ENCODE measurements around the gene GNAS-AS1. TPM values are rescaled to one million over a fixed set of nuclear protein-coding genes. Genes with fewer than 3 reads are reported as not detected.

Gene GNAS-AS1
- total RNA-seq, 1 experiment from 2014 or later = 6.8 TPM

DNA sequence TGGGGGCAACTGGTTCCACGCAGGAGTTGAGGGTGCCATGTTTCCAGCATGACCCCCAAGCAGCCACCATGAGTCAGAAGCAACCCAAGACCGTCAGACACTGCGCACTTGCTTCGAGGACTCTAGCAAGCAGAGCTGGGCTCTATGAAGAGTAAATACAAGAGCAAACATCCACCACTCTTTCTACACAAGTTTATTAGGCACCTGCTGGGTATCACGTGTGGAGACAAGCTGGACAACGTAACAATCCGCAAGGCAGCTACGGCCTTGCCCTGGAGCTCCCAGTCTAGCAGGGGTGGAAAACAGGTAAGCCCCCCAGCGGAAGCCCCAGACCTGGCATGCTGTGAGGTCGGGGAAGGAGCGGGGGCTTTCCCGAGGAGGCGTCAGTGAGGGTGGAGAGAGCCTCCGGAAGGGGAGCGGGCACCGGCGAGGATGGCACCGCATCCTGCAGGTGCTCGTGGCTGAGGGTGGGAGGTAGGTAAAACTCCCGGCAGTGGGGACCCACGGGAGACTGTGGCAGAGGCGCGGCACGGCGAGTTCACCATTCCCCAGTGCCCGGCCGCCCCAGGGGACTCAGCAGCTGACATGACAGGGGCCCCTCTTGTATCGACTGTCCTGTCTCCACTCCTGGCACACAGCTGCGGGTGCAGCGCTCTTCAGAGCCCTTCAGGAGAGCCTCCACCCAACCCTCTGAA is 33.6 kb downstream of the GNAS-AS1 start:
- TF ChIP-seq, protein P1, sequence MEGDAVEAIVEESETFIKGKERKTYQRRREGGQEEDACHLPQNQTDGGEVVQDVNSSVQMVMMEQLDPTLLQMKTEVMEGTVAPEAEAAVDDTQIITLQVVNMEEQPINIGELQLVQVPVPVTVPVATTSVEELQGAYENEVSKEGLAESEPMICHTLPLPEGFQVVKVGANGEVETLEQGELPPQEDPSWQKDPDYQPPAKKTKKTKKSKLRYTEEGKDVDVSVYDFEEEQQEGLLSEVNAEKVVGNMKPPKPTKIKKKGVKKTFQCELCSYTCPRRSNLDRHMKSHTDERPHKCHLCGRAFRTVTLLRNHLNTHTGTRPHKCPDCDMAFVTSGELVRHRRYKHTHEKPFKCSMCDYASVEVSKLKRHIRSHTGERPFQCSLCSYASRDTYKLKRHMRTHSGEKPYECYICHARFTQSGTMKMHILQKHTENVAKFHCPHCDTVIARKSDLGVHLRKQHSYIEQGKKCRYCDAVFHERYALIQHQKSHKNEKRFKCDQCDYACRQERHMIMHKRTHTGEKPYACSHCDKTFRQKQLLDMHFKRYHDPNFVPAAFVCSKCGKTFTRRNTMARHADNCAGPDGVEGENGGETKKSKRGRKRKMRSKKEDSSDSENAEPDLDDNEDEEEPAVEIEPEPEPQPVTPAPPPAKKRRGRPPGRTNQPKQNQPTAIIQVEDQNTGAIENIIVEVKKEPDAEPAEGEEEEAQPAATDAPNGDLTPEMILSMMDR (conservative IDR thresholded peaks at IDR 0.05) = no peak
- TF ChIP-seq EZH2 (IDR thresholded peaks at IDR 0.05; ENCODE audit: low read depth) = no peak
- H3K9me3 ChIP-seq (ENCODE audit: insufficient read depth, low read depth) = no peaks in the 10 kb centered on the region
- H3K4me2 ChIP-seq = no peak overlapping the region
- H3K36me3 ChIP-seq (ENCODE audit: low read depth) = no peaks in the 10 kb centered on the region
- H4K20me1 ChIP-seq (ENCODE audit: insufficient read depth) = no peaks in the 10 kb centered on the region
- no peak overlapping the region for H3K4me3 ChIP-seq
- BruUV-seq (replicated peaks) = no TSS peak
- DNase-seq = no peak
- POLR2A ChIA-PET (ENCODE audit: unreplicated experiment) = no interaction called here
- intact Hi-C loops (cut with micrococcal nuclease; ENCODE audit: unreplicated experiment) = no loop called here
- H3K27ac ChIP-seq = no peak overlapping the region
- H3K9me2 ChIP-seq (ENCODE audit: insufficient read depth) = no peaks in the 10 kb centered on the region
- CTCF ChIA-PET = no interaction called here
- H2AFZ ChIP-seq = no peak overlapping the region
- H3K79me2 ChIP-seq (ENCODE audit: low read depth) = no peaks in the 10 kb centered on the region
- peaks cover 39% of the 10 kb centered on the region; the same call in 1 of the 2 replicates for H3K27me3 ChIP-seq (ENCODE audit: insufficient read depth, low read depth)
- H3K4me1 ChIP-seq (replicated peaks; ENCODE audit: insufficient read depth) = no peaks in the 10 kb centered on the region
- no peaks in the 10 kb centered on the region for H3F3A ChIP-seq (ENCODE audit: insufficient read depth, low read depth)

DNA sequence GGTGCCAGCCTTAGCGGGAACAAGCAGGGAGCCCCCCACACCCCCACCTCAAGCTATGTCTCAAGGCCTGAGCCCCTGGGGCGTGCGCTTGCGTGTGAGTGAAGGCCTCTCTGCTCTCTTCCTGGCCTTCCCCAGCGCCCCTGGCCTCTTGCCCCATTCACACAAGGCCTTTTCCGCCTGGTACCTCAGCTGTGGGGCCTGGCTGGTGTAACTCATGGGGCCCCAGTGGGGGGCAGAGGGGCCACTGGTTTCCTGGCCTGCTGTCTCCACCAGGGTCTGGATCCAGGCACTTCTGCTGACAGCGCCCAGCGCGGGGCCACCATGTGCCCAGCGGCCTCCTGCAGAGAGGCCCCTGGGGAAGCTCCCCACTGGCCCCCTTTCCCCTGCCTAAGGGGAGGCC is 34.7 kb downstream of the GNAS-AS1 start:
- no peaks in the 10 kb centered on the region for H4K20me1 ChIP-seq (ENCODE audit: insufficient read depth)
- no TSS peak for BruUV-seq (replicated peaks)
- H3K9me3 ChIP-seq (ENCODE audit: insufficient read depth, low read depth) = no peaks in the 10 kb centered on the region
- H3K4me1 ChIP-seq (replicated peaks; ENCODE audit: insufficient read depth) = no peaks in the 10 kb centered on the region
- ChIA-PET POLR2A (ENCODE audit: unreplicated experiment) (no interaction called here), CTCF (no interaction called here)
- no peaks in the 10 kb centered on the region for H3K79me2 ChIP-seq (ENCODE audit: low read depth)
- H3F3A ChIP-seq (ENCODE audit: insufficient read depth, low read depth) = no peaks in the 10 kb centered on the region
- H3K4me3 ChIP-seq = no peak overlapping the region
- no peaks in the 10 kb centered on the region for H3K9me2 ChIP-seq (ENCODE audit: insufficient read depth)
- peaks cover 50% of the 10 kb centered on the region for H3K27me3 ChIP-seq (ENCODE audit: insufficient read depth, low read depth)
- H2AFZ ChIP-seq = no peak overlapping the region
- DNase-seq = no peak
- no peak overlapping the region for H3K4me2 ChIP-seq
- no peak for TF ChIP-seq EZH2 (IDR thresholded peaks at IDR 0.05; ENCODE audit: low read depth)
- TF ChIP-seq, protein P1 (conservative IDR thresholded peaks at IDR 0.05) = no peak
- H3K36me3 ChIP-seq (ENCODE audit: low read depth) = no peaks in the 10 kb centered on the region
- intact Hi-C loops (cut with micrococcal nuclease; ENCODE audit: unreplicated experiment) = no loop called here
- no peak overlapping the region for H3K27ac ChIP-seq

DNA sequence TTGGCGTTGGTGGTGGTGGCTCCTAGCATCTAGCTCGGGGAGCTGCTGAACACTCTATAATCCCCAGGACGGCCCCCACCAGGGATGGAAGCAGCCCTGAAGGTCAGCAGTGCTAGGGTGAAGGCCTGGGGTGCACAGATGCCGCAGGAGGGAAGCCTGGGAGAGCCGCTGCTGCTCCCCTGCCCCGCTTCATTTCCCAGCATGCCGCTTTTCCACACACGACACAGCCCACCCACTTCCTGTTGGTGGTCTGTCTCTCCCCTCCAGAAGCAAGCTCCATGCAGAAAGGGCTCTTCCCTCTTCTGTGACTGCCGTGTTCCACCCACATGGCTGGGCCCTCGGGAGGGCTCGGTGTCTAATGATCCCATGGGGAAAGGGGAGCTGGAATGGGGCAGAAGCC is 35.3 kb downstream of the GNAS-AS1 start:
- Histone ChIP-seq H3K4me2 (no peak overlapping the region), H3K27me3 (ENCODE audit: insufficient read depth, low read depth) (peaks cover 56% of the 10 kb centered on the region), H3K79me2 (ENCODE audit: low read depth) (no peaks in the 10 kb centered on the region), H2AFZ (no peak overlapping the region), H3K9me2 (ENCODE audit: insufficient read depth) (no peaks in the 10 kb centered on the region), H3K36me3 (ENCODE audit: low read depth) (no peaks in the 10 kb centered on the region), H3K4me3 (no peak overlapping the region), H3K4me1 (replicated peaks; ENCODE audit: insufficient read depth) (no peaks in the 10 kb centered on the region), H4K20me1 (ENCODE audit: insufficient read depth) (no peaks in the 10 kb centered on the region), H3K27ac (no peak overlapping the region), H3K9me3 (ENCODE audit: insufficient read depth, low read depth) (no peaks in the 10 kb centered on the region), H3F3A (ENCODE audit: insufficient read depth, low read depth) (no peaks in the 10 kb centered on the region)
- TF ChIP-seq, protein P1 (conservative IDR thresholded peaks at IDR 0.05) = no peak
- TF ChIP-seq EZH2 (IDR thresholded peaks at IDR 0.05; ENCODE audit: low read depth) = no peak
- no peak for DNase-seq
- intact Hi-C loops (cut with micrococcal nuclease; ENCODE audit: unreplicated experiment) = no loop called here
- BruUV-seq (replicated peaks) = no TSS peak
- ChIA-PET POLR2A (ENCODE audit: unreplicated experiment) (no interaction called here), CTCF (no interaction called here)
